ENCODE data around the gene IPCEF1. TPM values are rescaled to one million over a fixed set of nuclear protein-coding genes. Genes with fewer than 3 reads are reported as not detected.

IPCEF1 gene
- total and polyA plus RNA-seq, 2 of the 4 experiments (the other 2 are of a cell fraction) = under 0.01 to 0.03 TPM

DNA sequence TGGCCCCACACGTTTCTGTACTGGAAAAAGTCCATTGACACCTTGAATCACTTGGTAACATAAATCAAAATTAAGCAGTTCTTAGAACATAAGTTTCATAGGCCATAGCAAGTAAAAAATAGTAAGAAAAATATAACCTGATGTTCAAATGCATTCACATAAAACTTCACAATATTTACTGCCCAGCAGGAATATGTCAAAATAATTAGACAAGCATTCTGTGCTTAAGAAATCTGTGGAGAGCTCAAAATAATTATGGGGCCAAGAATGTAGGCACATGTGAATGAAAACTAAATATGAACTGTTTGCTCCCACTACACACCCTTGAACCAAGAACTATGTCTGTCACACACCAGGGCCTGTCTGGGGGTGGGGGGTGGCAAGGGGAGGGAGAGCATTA lies 70.8 kb downstream of the IPCEF1 start (continued):
- TF ChIP-seq NFE2L2 (IDR thresholded peaks at IDR 0.05; ENCODE audit: low read depth, low read length) = no peak
- no peak for TF ChIP-seq CEBPB (IDR thresholded peaks at IDR 0.05; ENCODE audit: low read depth, low read length)

DNA sequence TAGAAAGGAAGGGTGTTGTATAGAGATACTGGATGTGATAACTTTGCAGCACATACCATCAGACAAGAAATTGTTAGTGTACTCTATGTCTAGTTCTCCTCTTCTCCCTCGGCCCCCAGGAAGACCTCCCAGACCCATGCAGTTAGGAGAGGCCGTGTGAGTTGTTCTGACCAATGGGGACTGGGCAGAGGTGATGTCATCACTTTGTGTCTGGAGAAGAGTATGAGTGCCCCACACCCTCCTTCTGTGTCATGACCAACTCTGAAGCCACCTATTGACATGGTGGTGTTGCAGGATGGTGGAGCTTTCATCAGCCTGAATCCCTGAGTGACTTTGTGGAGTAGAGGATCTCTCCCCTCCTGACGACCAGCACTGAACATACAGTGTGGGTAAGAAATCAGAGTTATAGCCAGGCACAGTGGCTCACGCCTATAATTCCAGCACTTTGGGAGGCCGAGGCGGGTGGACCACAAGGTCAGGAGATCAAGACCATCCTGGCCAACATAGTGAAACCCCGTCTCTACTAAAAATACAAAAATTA lies 72.2 kb downstream of the IPCEF1 start:
- H2BK15ac ChIP-seq (ENCODE audit: low read depth, low read length) = peak overlapping the region; percentile 68; the same call in 1 of the 3 replicates
- no peak overlapping the region; the same call in 1 of the 2 replicates for H2AK5ac ChIP-seq (ENCODE audit: low read depth, low read length)
- no peaks in the 10 kb centered on the region for H3K79me1 ChIP-seq (ENCODE audit: low read depth in 1 of 2, low read length in 2 of 2)
- no peaks in the 10 kb centered on the region for H3K9me1 ChIP-seq (ENCODE audit: insufficient read depth, low read length)
- DNase-seq = no peak
- no peak overlapping the region for H3K23ac ChIP-seq (ENCODE audit: low read depth, low read length)
- no peak overlapping the region for H4K5ac ChIP-seq (ENCODE audit: low read depth, low read length)
- no peak overlapping the region for H2AK9ac ChIP-seq (replicated peaks; ENCODE audit: low read depth, low read length, poor library complexity)
- H2BK120ac ChIP-seq (ENCODE audit: low read depth, low read length) = no peak overlapping the region
- no peak for ATAC-seq (ENCODE audit: low read depth)
- H3K4me1 ChIP-seq (ENCODE audit: control insufficient read depth, insufficient read depth, low read length) = peaks cover 3% of the 10 kb centered on the region; the same call in 1 of the 2 replicates
- H4K8ac ChIP-seq (ENCODE audit: low read depth in 2 of 2, low read length in 2 of 2) = no peak overlapping the region
- ChIA-PET POLR2A (ENCODE audit: unreplicated experiment) (no interaction called here), CTCF (interaction anchor here (0.6 to 1.5 kb wide), 2 partner anchors 86 to 146 kb away, joined by 5 read pairs; no protein-coding TSS in a partner anchor)
- 0 out of 2 replicates have a peak, but pooled peaks cover 3% of the 10 kb centered on the region for H3K9me3 ChIP-seq (ENCODE audit: control insufficient read depth, insufficient read depth, low read length)
- intact Hi-C loops (cut with micrococcal nuclease) = no loop called here
- dilution Hi-C loops (cut with HindIII; ENCODE audit: low sequenced_read_pairs, unreplicated experiment) = no loop called here
- no peaks in the 10 kb centered on the region for H4K20me1 ChIP-seq (ENCODE audit: insufficient read depth, low read length)
- H2BK20ac ChIP-seq (ENCODE audit: low read depth, low read length) = no peak overlapping the region
- no peaks in the 10 kb centered on the region for H3K27me3 ChIP-seq (ENCODE audit: control insufficient read depth, insufficient read depth, low read length)
- H2BK5ac ChIP-seq (ENCODE audit: low read depth, low read length, poor library complexity, severe bottlenecking) = no peak overlapping the region
- no peak overlapping the region; the same call in 1 of the 2 replicates for H3K4ac ChIP-seq (ENCODE audit: low read depth, low read length)
- H3K36me3 ChIP-seq (ENCODE audit: control insufficient read depth, insufficient read depth, low read length) = no peaks in the 10 kb centered on the region
- no peak overlapping the region for H3K4me2 ChIP-seq (ENCODE audit: low read depth, low read length)
- no CpG with 5 or more reads among the region's 7 CpGs for WGBS, 2 experiments (ENCODE audit: extremely low coverage in 2 of 2, insufficient read length in 1 of 2)
- H3K56ac ChIP-seq (ENCODE audit: extremely low read depth, insufficient read depth, low read length) = no peak overlapping the region
- no TSS peak for BruUV-seq (replicated peaks)
- H2AFZ ChIP-seq (replicated peaks; ENCODE audit: low read length, poor library complexity) = peak overlapping the region; percentile 32
- in situ Hi-C loops (cut with MboI; ENCODE audit: low sequenced_read_pairs) = no loop called here
- H3K4me3 ChIP-seq (ENCODE audit: insufficient read depth, low read depth, low read length) = no peak overlapping the region
- H3K27ac ChIP-seq (ENCODE audit: insufficient read depth, low read length) = no peak overlapping the region
- H3K14ac ChIP-seq (replicated peaks; ENCODE audit: low read depth, low read length) = no peak overlapping the region
- no peak overlapping the region for H4K91ac ChIP-seq (ENCODE audit: insufficient read depth, low read depth, low read length)
- no peak overlapping the region for H3K9ac ChIP-seq (ENCODE audit: low read depth, low read length)
- H3K18ac ChIP-seq (ENCODE audit: low read depth, low read length) = no peak overlapping the region; the same call in 1 of the 2 replicates
- TF ChIP-seq RFX5 (IDR thresholded peaks at IDR 0.05; ENCODE audit: low read depth, low read length) = no peak
- no peak for TF ChIP-seq BHLHE40 (IDR thresholded peaks at IDR 0.05; ENCODE audit: low read depth, low read length)
- no peak for TF ChIP-seq NFE2L2 (IDR thresholded peaks at IDR 0.05; ENCODE audit: low read depth, low read length)
- no peak for TF ChIP-seq CHD1 (IDR thresholded peaks at IDR 0.05; ENCODE audit: low read depth, low read length)
- TF ChIP-seq, protein P1, sequence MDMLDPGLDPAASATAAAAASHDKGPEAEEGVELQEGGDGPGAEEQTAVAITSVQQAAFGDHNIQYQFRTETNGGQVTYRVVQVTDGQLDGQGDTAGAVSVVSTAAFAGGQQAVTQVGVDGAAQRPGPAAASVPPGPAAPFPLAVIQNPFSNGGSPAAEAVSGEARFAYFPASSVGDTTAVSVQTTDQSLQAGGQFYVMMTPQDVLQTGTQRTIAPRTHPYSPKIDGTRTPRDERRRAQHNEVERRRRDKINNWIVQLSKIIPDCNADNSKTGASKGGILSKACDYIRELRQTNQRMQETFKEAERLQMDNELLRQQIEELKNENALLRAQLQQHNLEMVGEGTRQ (IDR thresholded peaks at IDR 0.05; ENCODE audit: low read depth, low read length) = no peak
- TF ChIP-seq POLR2A (IDR thresholded peaks at IDR 0.05; ENCODE audit: low read depth, low read length) = no peak
- TF ChIP-seq CEBPB (IDR thresholded peaks at IDR 0.05; ENCODE audit: low read depth, low read length) = no peak
- TF ChIP-seq, protein P2, sequence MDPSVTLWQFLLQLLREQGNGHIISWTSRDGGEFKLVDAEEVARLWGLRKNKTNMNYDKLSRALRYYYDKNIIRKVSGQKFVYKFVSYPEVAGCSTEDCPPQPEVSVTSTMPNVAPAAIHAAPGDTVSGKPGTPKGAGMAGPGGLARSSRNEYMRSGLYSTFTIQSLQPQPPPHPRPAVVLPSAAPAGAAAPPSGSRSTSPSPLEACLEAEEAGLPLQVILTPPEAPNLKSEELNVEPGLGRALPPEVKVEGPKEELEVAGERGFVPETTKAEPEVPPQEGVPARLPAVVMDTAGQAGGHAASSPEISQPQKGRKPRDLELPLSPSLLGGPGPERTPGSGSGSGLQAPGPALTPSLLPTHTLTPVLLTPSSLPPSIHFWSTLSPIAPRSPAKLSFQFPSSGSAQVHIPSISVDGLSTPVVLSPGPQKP (IDR thresholded peaks at IDR 0.05; ENCODE audit: borderline replicate concordance, low read depth, low read length) = no peak
- TF ChIP-seq, protein P3, sequence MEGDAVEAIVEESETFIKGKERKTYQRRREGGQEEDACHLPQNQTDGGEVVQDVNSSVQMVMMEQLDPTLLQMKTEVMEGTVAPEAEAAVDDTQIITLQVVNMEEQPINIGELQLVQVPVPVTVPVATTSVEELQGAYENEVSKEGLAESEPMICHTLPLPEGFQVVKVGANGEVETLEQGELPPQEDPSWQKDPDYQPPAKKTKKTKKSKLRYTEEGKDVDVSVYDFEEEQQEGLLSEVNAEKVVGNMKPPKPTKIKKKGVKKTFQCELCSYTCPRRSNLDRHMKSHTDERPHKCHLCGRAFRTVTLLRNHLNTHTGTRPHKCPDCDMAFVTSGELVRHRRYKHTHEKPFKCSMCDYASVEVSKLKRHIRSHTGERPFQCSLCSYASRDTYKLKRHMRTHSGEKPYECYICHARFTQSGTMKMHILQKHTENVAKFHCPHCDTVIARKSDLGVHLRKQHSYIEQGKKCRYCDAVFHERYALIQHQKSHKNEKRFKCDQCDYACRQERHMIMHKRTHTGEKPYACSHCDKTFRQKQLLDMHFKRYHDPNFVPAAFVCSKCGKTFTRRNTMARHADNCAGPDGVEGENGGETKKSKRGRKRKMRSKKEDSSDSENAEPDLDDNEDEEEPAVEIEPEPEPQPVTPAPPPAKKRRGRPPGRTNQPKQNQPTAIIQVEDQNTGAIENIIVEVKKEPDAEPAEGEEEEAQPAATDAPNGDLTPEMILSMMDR (conservative IDR thresholded peaks at IDR 0.05; ENCODE audit: low read depth, low read length) = no peak
- no peak for TF ChIP-seq RAD21 (IDR thresholded peaks at IDR 0.05; ENCODE audit: low read length)
- no peak for TF ChIP-seq MAFK (IDR thresholded peaks at IDR 0.05; ENCODE audit: low read depth, low read length)
- no peak for TF ChIP-seq RCOR1 (IDR thresholded peaks at IDR 0.05; ENCODE audit: insufficient replicate concordance, low read length)
- TF ChIP-seq MAZ (IDR thresholded peaks at IDR 0.05; ENCODE audit: borderline replicate concordance, low read depth, low read length) = no peak
